ENCODE measurements around the gene SLC1A2.

Gene SLC1A2

GRCh38 chr11:35413598-35413997, 5.8 kb downstream of the SLC1A2 start:
- DNase-seq (ENCODE audit: low read depth): no peak

GRCh38 chr11:35412285-35412684, 7.1 kb downstream of the SLC1A2 start:
- DNase-seq (ENCODE audit: low read depth): no peak

GRCh38 chr11:35407041-35407440, 12.3 kb downstream of the SLC1A2 start:
- no peak for DNase-seq (ENCODE audit: low read depth)

GRCh38 chr11:35404388-35404775, 15.0 kb downstream of the SLC1A2 start:
- no peak for DNase-seq (ENCODE audit: low read depth)

GRCh38 chr11:35403765-35404387, 15.5 kb downstream of the SLC1A2 start:
- DNase-seq (ENCODE audit: low read depth): no peak

GRCh38 chr11:35402751-35403660, 16.4 kb downstream of the SLC1A2 start:
- DNase-seq (ENCODE audit: low read depth): no peak

GRCh38 chr11:35398881-35399280, 20.5 kb downstream of the SLC1A2 start:
- no peak for DNase-seq (ENCODE audit: low read depth)

- DNase-seq (ENCODE audit: low read depth): no peak
Measured at GRCh38 chr11:35394941-35395340, 24.4 kb downstream of the SLC1A2 start.

- DNase-seq (ENCODE audit: low read depth): no peak
Measured at GRCh38 chr11:35393098-35393497, 26.3 kb downstream of the SLC1A2 start.

GRCh38 chr11:35391922-35392688, 27.3 kb downstream of the SLC1A2 start:
- DNase-seq (ENCODE audit: low read depth): peak; percentile 84

GRCh38 chr11:35390737-35391682, 28.3 kb downstream of the SLC1A2 start:
- no peak for DNase-seq (ENCODE audit: low read depth)

- DNase-seq (ENCODE audit: low read depth): no peak
Measured at GRCh38 chr11:35389897-35390465, 29.4 kb downstream of the SLC1A2 start.

GRCh38 chr11:35389112-35389511, 30.2 kb downstream of the SLC1A2 start:
- no peak for DNase-seq (ENCODE audit: low read depth)

- no peak for DNase-seq (ENCODE audit: low read depth)
Measured at GRCh38 chr11:35388061-35388460, 31.3 kb downstream of the SLC1A2 start.

GRCh38 chr11:35387111-35387982, 32.0 kb downstream of the SLC1A2 start:
- no peak for DNase-seq (ENCODE audit: low read depth)

- DNase-seq (ENCODE audit: low read depth): no peak
Measured at GRCh38 chr11:35383953-35384352, 35.4 kb downstream of the SLC1A2 start.

- DNase-seq (ENCODE audit: low read depth): no peak
Measured at GRCh38 chr11:35381709-35382322, 37.5 kb downstream of the SLC1A2 start.

- DNase-seq (ENCODE audit: low read depth): no peak
Measured at GRCh38 chr11:35380603-35381002, 38.8 kb downstream of the SLC1A2 start.

- no peak for DNase-seq (ENCODE audit: low read depth)
Measured at GRCh38 chr11:35377262-35377661, 42.1 kb downstream of the SLC1A2 start.

GRCh38 chr11:35376613-35377012, 42.7 kb downstream of the SLC1A2 start:
- no peak for DNase-seq (ENCODE audit: low read depth)

Data from stimulated activated CD8-positive, alpha-beta memory T cell treated with anti-CD3 and anti-CD28 coated beads, Interleukin-7, amount 100 ng/mL, for 24 hours (primary cell).